ENCODE data around the gene ASIC2.
"Not testable (repeated sequence)": the region's sequence is repeated elsewhere in the genome, so short reads cannot be mapped to it uniquely, and the experiment has no call there.

The ASIC2 gene

DNA sequence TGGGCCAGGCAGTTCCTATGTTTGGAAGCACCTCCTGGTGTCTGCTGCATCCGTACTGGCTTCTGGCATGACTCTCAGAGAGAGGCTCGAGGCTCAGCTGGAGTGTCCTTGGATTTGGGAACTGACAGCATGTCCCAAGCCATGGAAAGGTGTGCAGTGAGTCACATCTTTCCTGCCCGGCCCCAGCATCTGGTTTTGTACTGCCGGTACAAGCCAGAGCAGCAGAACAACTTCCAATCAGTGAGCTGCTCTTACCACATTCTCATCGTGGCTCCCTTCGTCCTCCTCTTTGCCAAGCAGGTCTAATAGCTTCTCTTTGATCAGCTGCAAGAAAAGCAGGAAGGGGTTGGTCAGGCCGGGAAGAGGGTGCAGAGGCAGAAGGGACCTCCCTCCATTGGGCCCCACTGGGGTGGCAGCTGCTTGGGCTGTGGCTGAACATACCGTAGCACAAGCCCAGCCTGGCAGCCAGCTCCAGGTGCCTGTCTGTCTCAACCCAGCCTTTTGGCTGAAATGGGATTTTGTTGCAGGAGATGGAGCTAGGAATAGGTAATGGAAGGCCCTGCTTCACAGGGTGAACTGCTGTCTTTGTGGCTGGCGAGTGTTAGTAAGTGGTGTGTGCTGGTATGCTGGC, 277.3 kb downstream of the ASIC2 start:
- DNase-seq: no peak

DNA sequence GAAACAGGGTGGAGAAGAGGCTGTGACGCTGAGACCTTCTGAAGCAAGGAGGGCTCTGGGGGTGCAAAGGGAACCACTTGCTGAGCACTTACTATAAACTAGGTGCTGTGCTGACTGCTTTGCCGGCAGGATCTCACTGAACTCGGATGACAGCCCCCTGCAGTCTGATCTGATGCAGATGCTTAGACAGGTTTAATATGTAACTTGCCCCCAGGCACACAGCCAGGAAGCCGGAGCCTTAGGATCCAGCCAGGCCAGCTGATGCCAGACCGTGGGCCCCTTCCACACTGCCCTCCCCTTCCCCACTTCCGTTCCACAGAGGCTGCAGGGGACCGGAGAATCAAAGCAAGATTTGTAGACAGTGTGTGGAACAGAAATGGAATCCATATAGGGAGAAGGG, 278.3 kb downstream of the ASIC2 start:
- no peak for DNase-seq

DNA sequence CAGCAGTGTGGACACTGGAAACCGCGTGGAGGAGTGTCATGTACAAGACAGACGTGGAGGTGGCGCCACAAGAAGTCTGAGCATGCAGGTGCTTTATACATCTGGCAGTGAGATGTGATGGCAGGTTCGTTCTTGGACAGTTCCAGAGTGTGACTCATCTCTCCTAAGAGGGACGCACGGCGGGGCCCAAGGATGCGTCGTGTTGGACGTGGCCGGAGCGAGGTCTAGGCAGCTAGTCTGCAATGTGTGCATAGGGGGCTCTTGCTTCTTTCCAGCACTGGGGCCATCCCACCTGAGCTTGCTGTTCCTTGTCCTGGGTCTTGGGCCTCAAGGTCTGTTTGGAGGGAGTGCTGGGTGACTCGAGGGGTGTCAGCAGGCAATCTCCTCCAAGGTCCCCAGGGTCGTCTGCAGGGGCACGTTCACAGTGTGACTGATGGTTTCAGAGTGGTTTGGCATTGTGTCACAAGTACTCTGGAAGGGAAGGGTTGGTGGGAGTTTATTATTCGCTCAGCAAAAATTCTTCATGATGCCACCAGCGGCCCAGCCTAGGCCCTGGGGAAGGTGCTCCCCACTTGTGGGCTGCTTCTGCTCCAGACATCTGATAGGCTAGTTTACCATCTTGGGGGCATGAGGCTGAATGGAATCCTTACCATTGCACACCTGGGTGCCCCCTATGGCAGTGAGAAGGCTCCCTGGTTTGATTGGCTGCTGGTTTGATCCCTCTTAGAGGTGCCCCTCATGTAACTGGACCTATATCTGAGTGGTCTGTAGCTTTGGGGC, 279.3 kb downstream of the ASIC2 start:
- no peak for DNase-seq

DNA sequence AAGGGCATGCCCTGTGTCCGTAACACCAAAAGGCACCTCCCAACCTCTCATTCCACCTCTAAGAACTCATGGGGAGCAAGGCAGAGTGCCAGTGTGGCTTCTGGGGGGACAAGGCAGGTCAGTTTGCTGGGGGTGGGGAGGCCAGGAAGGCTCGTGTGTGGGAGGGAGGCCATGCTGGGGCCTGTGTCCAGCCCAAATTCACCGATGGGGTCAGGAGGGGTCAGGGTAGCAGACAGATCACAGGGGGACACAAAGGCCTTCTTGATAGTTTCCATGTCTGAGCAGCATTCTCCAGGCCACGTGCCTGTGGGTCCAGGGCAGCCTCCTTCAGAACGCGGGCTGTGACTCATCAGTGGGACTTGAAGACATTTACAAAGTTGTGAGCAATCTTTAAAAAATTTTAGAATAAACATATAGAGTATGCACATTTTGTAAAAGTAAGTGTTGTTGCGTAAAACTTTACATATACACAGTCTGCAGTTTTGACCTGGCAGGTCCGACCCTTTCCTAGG, 280.5 kb downstream of the ASIC2 start:
- no peak for DNase-seq

DNA sequence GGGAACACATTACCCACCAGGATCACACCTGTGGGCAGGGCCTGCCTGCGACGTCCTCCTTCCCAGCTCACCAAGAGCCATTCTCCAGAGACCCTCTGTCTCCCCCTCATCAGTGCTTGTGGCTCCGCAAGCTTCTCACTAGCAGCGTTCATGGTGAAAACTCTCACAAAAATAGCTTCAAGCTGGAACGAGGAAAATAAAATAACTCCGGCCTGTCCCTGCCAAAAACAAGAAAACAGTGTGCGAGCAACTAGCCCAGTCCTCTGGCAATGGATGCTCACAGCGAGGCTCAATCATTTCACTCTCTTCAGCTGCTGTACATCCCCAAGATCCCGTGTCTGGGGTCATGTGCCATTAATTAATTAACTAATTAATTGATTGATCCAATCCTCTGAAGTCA, 283.5 kb downstream of the ASIC2 start:
- DNase-seq: no peak

DNA sequence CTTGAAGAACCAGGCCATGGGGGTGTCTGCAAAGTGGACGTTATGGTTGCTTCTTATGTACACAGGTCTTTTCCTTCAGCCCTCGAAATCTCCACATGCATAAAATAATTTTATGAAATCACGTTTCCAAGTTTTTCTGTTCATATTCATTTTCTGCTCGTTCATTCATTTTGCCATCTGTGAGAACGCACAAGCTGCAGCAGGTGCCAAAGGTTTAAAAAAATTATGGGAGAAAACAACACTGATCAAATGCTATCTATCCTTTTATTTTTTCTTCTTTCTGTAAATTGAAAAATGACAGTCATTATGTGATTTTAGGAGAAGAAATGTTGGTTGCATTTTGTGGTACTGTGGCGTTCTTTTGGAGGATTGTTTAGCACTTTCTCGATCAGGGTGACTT, 285.9 kb downstream of the ASIC2 start:
- no peak for DNase-seq

DNA sequence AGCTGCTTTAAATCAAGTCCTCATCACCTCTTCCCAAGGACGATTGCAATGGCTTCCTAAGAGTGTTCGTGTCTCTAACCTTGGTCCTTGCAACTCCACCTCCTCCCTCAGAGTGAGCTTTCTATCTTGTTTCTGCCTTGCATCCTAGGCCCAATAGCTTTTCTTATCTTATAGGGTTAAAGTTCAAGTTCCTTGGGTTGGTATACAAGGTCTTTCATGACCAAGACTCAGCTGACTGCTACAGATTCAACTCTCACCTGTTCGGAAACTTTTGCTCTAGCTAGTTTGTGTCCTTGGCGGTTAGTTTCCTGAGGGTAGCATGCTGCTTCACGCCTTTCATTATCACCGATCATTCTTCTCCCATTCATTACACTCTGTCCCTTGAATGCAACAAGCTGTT, 290.8 kb downstream of the ASIC2 start:
- DNase-seq: no peak

DNA sequence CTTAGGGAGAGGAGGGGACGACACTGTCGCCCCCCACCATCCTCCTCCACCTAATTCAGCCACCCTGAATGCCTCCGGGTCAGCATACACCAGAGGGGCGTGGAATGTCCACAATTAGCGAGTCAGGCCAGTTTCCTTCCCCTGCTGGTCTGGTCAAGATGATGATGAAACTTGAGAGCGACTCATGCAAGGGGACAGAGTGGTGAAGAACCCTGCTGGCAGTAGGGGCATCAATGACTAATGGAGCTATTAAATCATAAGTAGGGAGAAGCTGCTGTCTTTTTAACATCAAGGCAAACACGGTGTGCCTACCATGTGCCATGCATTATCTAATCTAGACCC, 294.2 kb downstream of the ASIC2 start:
- DNase-seq: no peak

DNA sequence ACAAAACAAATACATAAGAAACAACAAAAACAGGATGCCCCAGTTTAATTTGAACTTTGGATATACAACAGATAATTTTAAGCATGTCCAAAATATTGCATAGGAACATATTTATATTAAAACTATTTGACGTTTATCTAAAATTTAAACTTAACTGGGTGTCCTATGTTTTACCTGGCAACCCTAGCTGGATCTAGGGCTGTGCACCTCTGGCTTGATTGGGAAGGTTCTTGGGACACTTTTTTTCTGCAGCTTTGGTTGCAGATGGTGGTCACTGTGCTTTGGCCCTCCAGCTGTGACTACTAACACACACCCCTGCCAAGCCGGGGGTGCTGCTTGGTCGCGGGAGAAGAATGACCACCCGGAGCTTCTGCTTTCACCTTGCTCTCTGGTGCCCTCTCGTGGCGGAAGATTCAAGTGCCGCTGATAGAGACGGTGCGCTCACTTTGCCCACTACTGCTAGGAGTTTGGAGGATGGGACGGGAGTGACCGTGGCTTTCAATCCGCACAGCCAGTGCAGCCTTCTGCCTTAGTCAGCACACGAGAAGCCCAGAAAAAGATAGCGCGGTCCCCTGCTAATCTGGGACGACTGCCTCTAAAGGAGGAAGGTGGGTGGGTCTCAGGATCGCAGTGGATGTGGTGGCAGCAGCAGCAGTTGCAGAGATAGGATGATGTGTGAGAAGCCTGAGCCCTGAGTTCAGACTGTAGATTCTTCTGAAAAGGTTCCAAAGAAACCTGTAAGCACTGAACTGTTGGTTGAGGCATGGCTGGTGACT, 294.8 kb downstream of the ASIC2 start:
- peak; percentile 75 for DNase-seq

DNA sequence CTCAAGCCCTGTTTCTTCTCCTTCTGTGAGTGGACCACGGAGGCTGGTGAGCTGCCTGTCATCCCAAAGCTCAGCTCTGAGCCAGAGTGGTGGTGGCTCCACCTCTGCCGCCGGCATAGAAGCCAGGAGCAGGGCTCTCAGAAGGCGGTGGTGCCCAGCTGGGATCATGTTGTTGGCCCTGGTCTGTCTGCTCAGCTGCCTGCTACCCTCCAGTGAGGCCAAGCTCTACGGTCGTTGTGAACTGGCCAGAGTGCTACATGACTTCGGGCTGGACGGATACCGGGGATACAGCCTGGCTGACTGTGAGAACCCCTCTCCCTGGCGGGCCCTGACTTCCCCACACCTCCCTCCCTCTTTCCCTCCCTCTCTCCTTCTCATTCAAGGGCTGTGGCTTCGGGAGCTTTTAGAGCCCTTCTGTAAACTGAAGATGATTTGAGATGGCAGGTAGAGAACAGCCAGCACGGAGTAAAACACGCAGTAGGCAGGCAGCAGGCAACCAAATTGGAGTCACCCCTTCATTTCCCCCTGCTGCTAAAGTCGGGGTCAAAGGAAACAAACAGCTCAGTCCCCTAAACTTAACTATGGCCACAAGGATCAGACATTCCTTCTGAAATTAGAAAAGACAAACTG, 297.6 kb downstream of the ASIC2 start:
- no peak for DNase-seq

DNA sequence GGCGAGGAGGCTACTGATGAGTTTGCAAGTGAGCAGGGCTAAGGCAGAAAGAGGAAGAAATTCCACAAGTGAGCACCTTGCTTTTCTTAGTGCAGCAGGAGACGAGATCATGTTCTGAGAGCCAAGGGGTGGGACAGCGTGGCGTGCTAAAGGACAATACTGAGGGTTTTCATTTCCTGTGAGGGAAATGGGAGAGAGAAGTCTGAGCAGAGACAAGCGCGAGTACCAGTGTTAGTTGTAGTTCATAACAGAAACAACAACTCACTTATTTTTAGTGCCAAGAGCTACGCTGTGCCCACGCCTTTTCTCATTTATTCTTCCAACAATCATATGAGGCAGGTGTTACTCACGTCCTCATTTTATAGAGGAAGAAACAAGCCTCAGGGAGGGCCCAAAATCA, 299.1 kb downstream of the ASIC2 start:
- no peak for DNase-seq

DNA sequence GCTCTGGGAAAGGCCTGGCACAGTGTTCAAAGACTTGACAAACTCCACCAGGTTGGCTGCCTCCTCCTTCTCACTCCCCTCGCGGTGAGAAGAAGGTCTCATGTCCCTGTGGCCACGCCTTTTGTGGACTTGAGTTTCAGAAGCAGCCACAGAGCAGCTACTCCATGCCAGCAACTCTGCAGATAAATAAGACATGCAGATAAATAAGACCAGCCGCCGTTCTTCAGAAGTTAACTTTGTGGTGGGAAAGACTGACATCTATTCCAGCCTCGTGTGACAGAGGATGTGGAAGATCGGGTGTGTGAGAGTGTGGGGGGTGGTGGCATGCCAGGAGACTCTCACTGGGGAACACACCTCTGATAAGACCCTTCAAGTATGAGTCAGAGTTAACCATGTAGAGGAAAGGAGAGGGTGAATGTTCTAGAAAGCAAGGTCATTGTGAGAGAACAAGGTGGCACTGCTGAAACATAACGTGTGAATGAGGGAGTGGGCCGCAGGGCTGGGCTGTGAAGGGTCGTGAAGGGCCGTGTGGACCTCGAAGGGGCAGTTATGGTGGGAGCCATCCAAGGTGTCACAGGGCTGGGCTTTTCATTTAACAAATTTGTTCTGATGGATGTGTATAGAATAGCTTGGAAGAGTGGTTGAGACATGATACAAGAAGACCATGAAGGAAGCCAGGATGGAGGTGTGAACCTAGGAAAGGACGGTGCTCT, 300.6 kb downstream of the ASIC2 start:
- no peak for DNase-seq

DNA sequence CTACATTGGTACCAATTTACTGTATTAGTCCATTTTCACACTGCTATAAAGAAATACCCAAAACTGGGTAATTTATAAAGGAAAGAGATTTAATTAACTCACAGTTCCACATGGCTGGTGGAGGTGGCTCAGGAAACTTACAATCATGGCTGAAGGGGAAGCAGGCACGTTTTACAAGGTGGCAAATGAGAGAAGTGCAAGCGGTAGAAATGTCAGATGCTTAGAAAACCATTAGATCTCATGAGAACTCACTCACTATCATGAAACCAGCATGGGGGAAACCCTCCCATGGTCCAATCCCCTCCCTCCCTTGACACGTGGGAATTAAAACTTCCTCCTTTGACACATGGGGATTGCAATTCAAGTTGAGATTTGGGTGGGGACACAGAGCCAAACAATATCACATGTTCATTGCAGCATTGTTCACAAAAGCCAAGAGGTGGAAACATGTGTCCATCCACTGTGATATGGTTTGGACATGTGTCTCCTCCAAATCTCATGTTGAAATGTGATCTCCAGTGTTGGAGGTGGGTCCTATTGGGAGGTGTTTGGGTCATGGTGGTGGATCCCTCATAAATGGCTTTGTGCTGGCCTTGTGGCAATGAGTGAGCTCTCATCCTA, 304.5 kb downstream of the ASIC2 start:
- DNase-seq: no peak

DNA sequence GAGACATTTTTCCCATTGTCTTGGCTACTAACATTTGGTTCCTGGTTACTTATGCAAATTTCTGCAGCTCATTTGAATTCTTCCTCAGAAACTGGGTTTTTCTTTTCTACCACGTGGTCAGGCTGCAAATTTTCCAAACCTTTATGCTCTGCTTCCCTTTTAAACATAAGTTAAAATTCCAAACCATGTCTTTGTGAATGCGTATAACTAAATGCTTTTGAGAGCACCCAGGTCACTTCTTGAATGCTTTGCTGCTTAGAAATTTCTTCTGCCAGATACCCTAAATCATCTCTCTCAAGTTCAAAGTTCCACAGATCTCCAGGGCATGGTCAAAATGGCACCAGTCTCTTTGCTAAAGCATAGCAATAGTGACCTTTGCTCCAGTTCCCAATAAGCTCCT, 305.2 kb downstream of the ASIC2 start:
- not testable (repeated sequence) for DNase-seq

DNA sequence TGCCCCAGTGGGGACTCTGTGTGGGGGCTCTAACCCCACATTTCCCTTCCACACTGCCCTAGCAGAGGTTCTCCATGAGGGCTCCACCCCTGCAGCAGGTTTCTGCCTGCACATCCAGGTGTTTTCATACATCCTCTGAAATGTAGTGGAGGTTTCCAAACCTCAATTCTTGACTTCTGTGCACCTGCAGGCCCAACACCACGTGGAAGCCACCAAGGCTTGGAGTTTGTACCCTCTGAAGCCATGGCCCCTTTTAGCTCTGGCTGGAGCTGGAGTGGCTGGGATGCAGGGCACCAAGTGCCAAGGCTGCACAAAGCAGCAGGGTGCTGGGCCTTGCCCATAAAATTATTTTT, 305.7 kb downstream of the ASIC2 start:
- DNase-seq: not testable (repeated sequence)

DNA sequence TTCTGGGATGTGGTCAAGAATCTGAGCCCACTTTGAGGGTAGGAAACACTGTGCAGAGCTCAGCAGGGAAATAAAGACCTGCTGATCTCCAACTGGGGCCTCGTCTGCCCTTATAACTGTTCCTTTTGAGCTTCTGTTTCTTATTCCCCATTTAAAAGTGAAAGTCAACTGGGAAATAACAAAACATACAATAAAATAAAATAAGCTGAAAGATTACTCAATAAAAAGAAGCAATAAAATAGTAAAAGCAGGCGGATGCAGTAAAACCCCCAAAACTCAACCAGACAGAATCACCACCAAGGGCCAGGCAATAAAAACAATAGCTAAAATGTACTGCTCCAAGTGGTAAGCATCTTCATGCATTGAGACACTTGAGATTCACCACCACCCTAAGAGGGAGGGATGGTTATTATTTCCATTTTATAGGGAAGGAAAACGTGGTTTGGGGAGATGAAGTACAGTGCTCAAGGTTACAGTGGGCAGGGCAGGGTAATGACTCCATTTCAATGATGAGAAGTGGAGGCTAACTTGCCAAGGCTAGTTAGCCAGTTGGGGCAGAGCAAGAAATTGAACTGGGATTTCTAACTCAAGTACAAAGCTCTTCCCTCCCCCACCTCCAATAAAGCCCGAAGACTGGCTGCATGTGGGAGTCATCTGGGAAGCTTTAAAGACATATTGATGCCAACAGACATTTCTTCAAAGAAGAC, 307.9 kb downstream of the ASIC2 start:
- DNase-seq: no peak

DNA sequence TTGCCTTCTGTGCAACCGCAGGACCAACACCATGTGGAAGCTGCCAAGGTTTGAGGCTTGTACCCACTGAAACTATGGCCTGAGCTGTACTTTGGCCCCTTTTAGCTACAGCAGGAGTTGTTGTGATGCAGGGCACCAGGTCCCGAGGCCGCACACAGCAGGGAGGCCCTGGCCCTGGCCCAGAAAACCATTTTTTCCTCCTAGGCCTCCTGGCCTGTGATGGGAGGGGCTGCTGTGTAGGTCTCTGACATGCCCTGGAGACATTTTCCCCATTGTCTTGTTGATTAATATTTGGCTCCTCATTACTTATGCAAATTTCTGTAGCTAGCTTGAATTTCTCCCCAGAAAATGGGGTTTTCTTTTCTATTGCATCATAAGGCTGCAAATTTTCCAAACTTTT, 311.5 kb downstream of the ASIC2 start:
- not testable (repeated sequence) for DNase-seq

DNA sequence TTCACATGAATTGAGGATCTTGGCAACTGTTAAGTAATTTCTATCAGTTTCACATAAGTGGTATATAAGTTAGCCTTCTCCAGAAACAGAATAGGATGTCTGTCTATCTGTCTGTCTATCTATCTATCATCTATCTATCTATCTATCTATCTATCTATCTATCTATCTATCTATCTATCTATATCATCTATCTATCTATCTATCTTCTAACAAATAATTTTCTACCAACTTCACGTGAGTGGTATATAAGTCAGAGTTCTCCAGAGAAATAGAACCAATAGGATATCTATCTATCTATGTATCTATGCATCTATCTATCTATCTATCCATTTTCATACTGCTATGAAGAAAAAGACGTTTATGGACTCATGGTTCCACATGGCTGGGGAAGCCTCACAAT, 312.9 kb downstream of the ASIC2 start:
- no peak for DNase-seq

DNA sequence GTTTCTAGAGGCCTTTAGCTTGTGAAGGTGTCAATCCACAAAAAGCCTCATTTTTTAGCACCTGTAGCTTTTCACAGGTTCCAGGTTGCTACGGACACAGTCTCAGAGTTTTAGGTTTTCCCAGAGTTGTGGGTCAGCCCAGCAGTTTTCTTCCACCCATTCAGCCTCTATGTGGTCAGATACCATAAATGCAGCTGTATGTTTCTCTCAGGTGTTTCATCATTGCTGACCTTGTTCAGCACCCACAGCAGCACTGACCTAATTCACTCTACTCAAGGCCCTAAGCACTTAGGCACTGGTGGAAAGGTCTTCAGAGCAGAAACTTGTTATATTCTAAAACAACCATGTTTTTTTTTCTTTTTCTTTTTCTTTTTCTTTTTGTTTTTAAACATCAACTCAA, 316.5 kb downstream of the ASIC2 start:
- DNase-seq: no peak

DNA sequence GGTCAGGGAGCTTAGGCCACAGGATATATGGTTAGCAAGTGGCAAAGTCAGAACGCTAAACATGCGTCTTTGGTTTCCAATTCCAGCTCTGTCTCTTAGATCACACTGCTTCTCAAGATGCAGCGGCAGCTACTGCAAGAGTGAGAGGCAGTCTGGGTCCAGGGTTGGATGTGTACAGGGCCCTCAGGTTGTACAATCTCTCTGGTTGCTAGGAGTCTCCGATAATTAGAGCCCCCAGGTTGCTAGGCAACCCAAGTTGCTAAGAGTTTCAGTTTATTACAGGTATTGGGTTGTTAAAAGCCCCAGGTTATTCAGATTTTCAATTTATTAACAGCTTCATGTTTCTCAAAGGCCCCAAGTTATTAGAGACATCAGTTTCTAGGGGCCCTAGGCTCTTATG, 317.0 kb downstream of the ASIC2 start:
- no peak for DNase-seq

DNA sequence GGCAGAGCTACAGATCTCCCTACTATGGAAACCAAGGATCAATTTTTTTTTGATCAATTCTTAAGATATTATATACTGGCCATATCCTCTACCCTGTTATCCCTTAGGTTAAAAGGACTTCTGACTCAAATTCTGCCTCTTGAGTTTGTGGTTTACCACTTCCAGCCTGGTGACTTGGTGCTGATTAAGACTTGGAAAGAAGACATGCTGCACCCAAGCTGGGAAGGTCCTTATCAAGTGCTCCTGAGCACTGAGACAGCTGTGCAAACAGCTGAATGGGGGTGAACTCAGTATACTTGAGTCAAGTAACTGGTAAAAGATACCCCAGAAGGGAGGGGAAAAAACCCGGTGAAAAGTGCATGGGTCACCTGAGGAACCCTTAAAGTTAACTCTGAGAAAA, 321.9 kb downstream of the ASIC2 start:
- no peak for DNase-seq

DNA sequence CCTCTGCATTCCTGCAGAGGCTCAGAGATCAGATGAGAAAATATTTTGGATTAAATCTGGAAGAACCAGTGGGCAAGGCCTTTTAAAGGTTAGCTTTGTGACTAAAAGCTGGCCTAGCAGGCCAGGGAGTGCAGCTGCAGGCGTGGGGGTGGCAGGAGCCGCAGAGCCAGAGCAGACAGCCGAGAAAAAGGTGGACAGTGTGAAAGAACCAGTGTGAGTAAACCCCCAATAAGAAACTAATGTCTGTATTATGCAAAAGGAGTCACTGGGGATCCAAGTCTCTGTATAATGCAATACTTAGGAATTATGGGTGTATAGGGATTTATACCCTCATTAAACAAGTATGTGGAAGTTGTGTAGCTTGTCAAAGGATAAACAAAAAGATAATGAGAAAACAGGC, 322.8 kb downstream of the ASIC2 start:
- DNase-seq: no peak

Data from activated CD4-positive, alpha-beta T cell treated with anti-CD3 and anti-CD28 coated beads, Interleukin-2, amount 50 U/mL, for 1 hour (primary cell).